ENCODE data around the gene SPTA1.

SPTA1 gene

GRCh38 chr1:158685085-158685484 is 1.4 kb downstream of the SPTA1 start:
- no peak for DNase-seq (ENCODE audit: low spot score)

- no peak for DNase-seq (ENCODE audit: low spot score)
These were observed 4.9 kb downstream of the SPTA1 start for GRCh38 chr1:158681606-158682005.

GRCh38 chr1:158679289-158679688 is 7.2 kb downstream of the SPTA1 start:
- DNase-seq (ENCODE audit: low spot score): no peak

GRCh38 chr1:158675563-158676323 is 10.8 kb downstream of the SPTA1 start:
- no peak for DNase-seq (ENCODE audit: low spot score)

GRCh38 chr1:158674302-158674701 is 12.2 kb downstream of the SPTA1 start:
- DNase-seq (ENCODE audit: low spot score): no peak

GRCh38 chr1:158666037-158666436 is 20.5 kb downstream of the SPTA1 start:
- no peak for DNase-seq (ENCODE audit: low spot score)

- DNase-seq (ENCODE audit: low spot score): no peak
These were observed 31.9 kb downstream of the SPTA1 start for GRCh38 chr1:158654571-158654970.

GRCh38 chr1:158654086-158654485 is 32.4 kb downstream of the SPTA1 start:
- no peak for DNase-seq (ENCODE audit: low spot score)

GRCh38 chr1:158652721-158653334 is 33.7 kb downstream of the SPTA1 start:
- no peak for DNase-seq (ENCODE audit: low spot score)

- DNase-seq (ENCODE audit: low spot score): no peak
These were observed 37.5 kb downstream of the SPTA1 start for GRCh38 chr1:158649052-158649451.

GRCh38 chr1:158646465-158646864 is 40.0 kb downstream of the SPTA1 start:
- no peak for DNase-seq (ENCODE audit: low spot score)

GRCh38 chr1:158644449-158644848 is 42.1 kb downstream of the SPTA1 start:
- no peak for DNase-seq (ENCODE audit: low spot score)

- no peak for DNase-seq (ENCODE audit: low spot score)
These were observed 47.6 kb downstream of the SPTA1 start for GRCh38 chr1:158638904-158639303.

GRCh38 chr1:158638146-158638545 is 48.4 kb downstream of the SPTA1 start:
- DNase-seq (ENCODE audit: low spot score): no peak

- no peak for DNase-seq (ENCODE audit: low spot score)
These were observed 72.8 kb downstream of the SPTA1 start for GRCh38 chr1:158613764-158614163.

- no peak for DNase-seq (ENCODE audit: low spot score)
These were observed 74.6 kb downstream of the SPTA1 start for GRCh38 chr1:158611916-158612315.

- DNase-seq (ENCODE audit: low spot score): no peak
These were observed 79.2 kb downstream of the SPTA1 start for GRCh38 chr1:158607296-158607695.

GRCh38 chr1:158604968-158605367 is 81.5 kb downstream of the SPTA1 start, which contains the start of gene OR10Z1:
OR10Z1 (plus strand) TSS chr1:158605268; CDS start chr1:158606439, 1,171 bp downstream.
- DNase-seq (ENCODE audit: low spot score): no peak

GRCh38 chr1:158600735-158601134 is 85.8 kb downstream of the SPTA1 start:
- DNase-seq (ENCODE audit: low spot score): no peak

GRCh38 chr1:158586942-158587341 is 99.6 kb downstream of the SPTA1 start:
- no peak for DNase-seq (ENCODE audit: low spot score)

GRCh38 chr1:158583962-158584361 is 102.6 kb downstream of the SPTA1 start:
- no peak for DNase-seq (ENCODE audit: low spot score)

- no peak for DNase-seq (ENCODE audit: low spot score)
These were observed 106.8 kb downstream of the SPTA1 start, which contains the start of gene OR10X1 for GRCh38 chr1:158579733-158580132. OR10X1 (minus strand) TSS chr1:158579899; CDS start chr1:158579899, 0 bp downstream.

- no peak for DNase-seq (ENCODE audit: low spot score)
These were observed 109.0 kb downstream of the SPTA1 start for GRCh38 chr1:158577561-158577960.

GRCh38 chr1:158572226-158572625 is 114.3 kb downstream of the SPTA1 start:
- DNase-seq (ENCODE audit: low spot score): no peak
